ENCODE measurements around the gene RDX. TPM values are rescaled to one million over a fixed set of nuclear protein-coding genes. Genes with fewer than 3 reads are reported as not detected.
"Not testable (repeated sequence)": the region's sequence is repeated elsewhere in the genome, so short reads cannot be mapped to it uniquely, and the experiment has no call there.

Gene RDX
- total RNA-seq, 2 experiments from 2014 or later, result 11.4 to 14.2 TPM

GRCh38 chr11:110219006-110219785 is 77.2 kb downstream of the RDX start:
- Mint-ChIP-seq H3K27ac (no peak overlapping the region), H3K9me3 (no peaks in the 10 kb centered on the region), H3K27me3 (no peaks in the 10 kb centered on the region), H3K4me3 (no peak overlapping the region), H3K4me1 (ENCODE audit: low read depth) (no peaks in the 10 kb centered on the region), H3K36me3 (ENCODE audit: low read depth) (peaks cover under 1% of the 10 kb centered on the region)
- no peak for DNase-seq
- ATAC-seq (ENCODE audit: poor library complexity), result no peak
- Histone ChIP-seq H3K9me3 (ENCODE audit: control insufficient read depth in 1 of 2, insufficient read depth in 1 of 2, low read length in 2 of 2) (no peaks in the 10 kb centered on the region), H3K36me3 (ENCODE audit: insufficient read depth, low read length) (no peaks in the 10 kb centered on the region), H3K27me3 (ENCODE audit: control insufficient read depth in 1 of 2, insufficient read depth in 2 of 2, low read length in 2 of 2) (no peaks in the 10 kb centered on the region), H3K4me3 (ENCODE audit: low read length) (no peak overlapping the region), H3K27ac (ENCODE audit: low read depth in 1 of 2, low read length in 2 of 2) (no peak overlapping the region), H3K4me1 (ENCODE audit: insufficient read depth, low read length) (no peaks in the 10 kb centered on the region)
- CTCF ChIA-PET, result no interaction called here
- intact Hi-C loops (cut with DNase I, micrococcal nuclease), result no loop called here
- no peak for TF ChIP-seq CTCF (IDR thresholded peaks at IDR 0.05)
- POLR2A ChIA-PET, result no interaction called here

GRCh38 chr11:110217936-110218335 is 78.5 kb downstream of the RDX start:
- Histone ChIP-seq H3K27ac (ENCODE audit: low read depth in 1 of 2, low read length in 2 of 2) (no peak overlapping the region), H3K4me3 (ENCODE audit: low read length) (no peak overlapping the region), H3K9me3 (ENCODE audit: control insufficient read depth in 1 of 2, insufficient read depth in 1 of 2, low read length in 2 of 2) (no peaks in the 10 kb centered on the region), H3K27me3 (ENCODE audit: control insufficient read depth in 1 of 2, insufficient read depth in 2 of 2, low read length in 2 of 2) (no peaks in the 10 kb centered on the region), H3K36me3 (ENCODE audit: insufficient read depth, low read length) (no peaks in the 10 kb centered on the region), H3K4me1 (ENCODE audit: insufficient read depth, low read length) (no peaks in the 10 kb centered on the region)
- no peaks in the 10 kb centered on the region for H3K36me3 Mint-ChIP-seq (ENCODE audit: low read depth)
- no peak overlapping the region for H3K27ac Mint-ChIP-seq
- DNase-seq, result no peak
- no peaks in the 10 kb centered on the region for H3K27me3 Mint-ChIP-seq
- ChIA-PET CTCF (no interaction called here), POLR2A (no interaction called here)
- no peaks in the 10 kb centered on the region for H3K9me3 Mint-ChIP-seq
- H3K4me3 Mint-ChIP-seq, result no peak overlapping the region
- no peaks in the 10 kb centered on the region for H3K4me1 Mint-ChIP-seq (ENCODE audit: low read depth)
- TF ChIP-seq CTCF (IDR thresholded peaks at IDR 0.05), result no peak
- no peak for ATAC-seq (ENCODE audit: poor library complexity)
- intact Hi-C loops (cut with DNase I, micrococcal nuclease), result no loop called here

GRCh38 chr11:110217223-110217877 is 79.1 kb downstream of the RDX start:
- Mint-ChIP-seq H3K27me3 (no peaks in the 10 kb centered on the region), H3K36me3 (ENCODE audit: low read depth) (no peaks in the 10 kb centered on the region), H3K4me3 (no peak overlapping the region), H3K9me3 (no peaks in the 10 kb centered on the region), H3K27ac (no peak overlapping the region), H3K4me1 (ENCODE audit: low read depth) (no peaks in the 10 kb centered on the region)
- ChIA-PET CTCF (no interaction called here), POLR2A (no interaction called here)
- Histone ChIP-seq H3K27me3 (ENCODE audit: control insufficient read depth in 1 of 2, insufficient read depth in 2 of 2, low read length in 2 of 2) (no peaks in the 10 kb centered on the region), H3K36me3 (ENCODE audit: insufficient read depth, low read length) (no peaks in the 10 kb centered on the region), H3K9me3 (ENCODE audit: control insufficient read depth in 1 of 2, insufficient read depth in 1 of 2, low read length in 2 of 2) (no peaks in the 10 kb centered on the region), H3K4me3 (ENCODE audit: low read length) (no peak overlapping the region), H3K27ac (ENCODE audit: low read depth in 1 of 2, low read length in 2 of 2) (no peak overlapping the region), H3K4me1 (ENCODE audit: insufficient read depth, low read length) (no peaks in the 10 kb centered on the region)
- intact Hi-C loops (cut with DNase I, micrococcal nuclease), result no loop called here
- ATAC-seq (ENCODE audit: poor library complexity) (no peak), DNase-seq (no peak)
- TF ChIP-seq CTCF (IDR thresholded peaks at IDR 0.05), result no peak

GRCh38 chr11:110209313-110209694 is 87.1 kb downstream of the RDX start:
- H3K4me3 Mint-ChIP-seq, result peak overlapping the region; percentile 85
- ATAC-seq (ENCODE audit: poor library complexity); H3K4me1 ChIP-seq (ENCODE audit: insufficient read depth, low read length); H3K27me3 Mint-ChIP-seq; CTCF ChIA-PET; H3K9me3 Mint-ChIP-seq; H3K36me3 Mint-ChIP-seq (ENCODE audit: low read depth); H3K9me3 ChIP-seq (ENCODE audit: control insufficient read depth in 1 of 2, insufficient read depth in 1 of 2, low read length in 2 of 2); H3K27me3 ChIP-seq (ENCODE audit: control insufficient read depth in 1 of 2, insufficient read depth in 2 of 2, low read length in 2 of 2); H3K27ac ChIP-seq (ENCODE audit: low read depth in 1 of 2, low read length in 2 of 2); H3K36me3 ChIP-seq (ENCODE audit: insufficient read depth, low read length); H3K4me1 Mint-ChIP-seq (ENCODE audit: low read depth); H3K27ac Mint-ChIP-seq: not testable (repeated sequence)
- POLR2A ChIA-PET, result interaction anchor here (0.5 kb wide), 1 partner anchor 220 kb away, joined by 3 read pairs; the partner anchor contains the start of gene FDX1
- peak in 6 of 14 experiments; percentile 4 to 46 (median 16) for DNase-seq
- H3K4me3 ChIP-seq (ENCODE audit: low read length), result peak overlapping the region; percentile 28
- intact Hi-C loops (cut with DNase I, micrococcal nuclease), result loop anchor here in 1 of 2 experiments (10.0 kb wide), 1 partner anchor 1235 kb away; no protein-coding TSS in a partner anchor

- peak overlapping the region; percentile 85 for H3K4me3 Mint-ChIP-seq
- H3K36me3 Mint-ChIP-seq (ENCODE audit: low read depth); H3K27me3 ChIP-seq (ENCODE audit: control insufficient read depth in 1 of 2, insufficient read depth in 2 of 2, low read length in 2 of 2); CTCF ChIA-PET; H3K4me1 ChIP-seq (ENCODE audit: insufficient read depth, low read length); ATAC-seq (ENCODE audit: poor library complexity); H3K9me3 ChIP-seq (ENCODE audit: control insufficient read depth in 1 of 2, insufficient read depth in 1 of 2, low read length in 2 of 2); H3K4me1 Mint-ChIP-seq (ENCODE audit: low read depth); H3K36me3 ChIP-seq (ENCODE audit: insufficient read depth, low read length); H3K27me3 Mint-ChIP-seq; H3K9me3 Mint-ChIP-seq; H3K27ac ChIP-seq (ENCODE audit: low read depth in 1 of 2, low read length in 2 of 2): not testable (repeated sequence)
- peak in 2 of 14 experiments; percentile 19 to 23 for DNase-seq
- intact Hi-C loops (cut with DNase I, micrococcal nuclease), result loop anchor here in 1 of 2 experiments (10.0 kb wide), 1 partner anchor 1236 kb away; no protein-coding TSS in a partner anchor
- peak overlapping the region; percentile 42 for H3K27ac Mint-ChIP-seq
- H3K4me3 ChIP-seq (ENCODE audit: low read length), result peak overlapping the region; percentile 28
- POLR2A ChIA-PET, result interaction anchor here (0.5 kb wide), 1 partner anchor 220 kb away, joined by 3 read pairs; the partner anchor contains the start of gene FDX1
These were observed 87.6 kb downstream of the RDX start for GRCh38 chr11:110208678-110209312.

Measured in CD4-positive, alpha-beta T cell (primary cell).